K562 (cell line): ENCODE data around the gene PRDX2. TPM values are rescaled to one million over a fixed set of nuclear protein-coding genes. Genes with fewer than 3 reads are reported as not detected.

Experiments
- ATF1 ChIP-seq, 2 experiments: fragments of 450-650 bp in 1 of 2; IDR thresholded peaks; 2 replicates each; pipeline ENCODE4 v1.6.1; 2016; ENCODE audit warnings: missing compliant biosample characterization in 1 of 2, missing genetic modification characterization in 1 of 2
- CHCHD3 ChIP-seq: fragments of 250-450 bp; sonication (Bioruptor Pico); IDR thresholded peaks from 2 replicates; pipeline ENCODE4 v2.1.2; 2022; ENCODE audit warnings: mild to moderate bottlenecking
- CREB1 ChIP-seq, 2 experiments: sonication (generic) in 1 of 2; formaldehyde crosslinking in 1 of 2; IDR thresholded peaks; 2 replicates each; pipeline versions ENCODE4 v1.6.1 to v1.8.0; 2012 to 2022; ENCODE audit warnings: inconsistent platforms in 1 of 2, mild to moderate bottlenecking in 1 of 2, missing genetic modification reagents in 1 of 2, moderate library complexity in 1 of 2
- DLX4 ChIP-seq: fragments of 250-450 bp; sonication (Bioruptor Pico); IDR thresholded peaks from 2 replicates; pipeline ENCODE4 v1.6.1; 2021; ENCODE audit warnings: mild to moderate bottlenecking
- ELF4 ChIP-seq: fragments of 450-650 bp; formaldehyde crosslinking; IDR thresholded peaks from 2 replicates; pipeline ENCODE4 v1.4.0; 2022; ENCODE audit warnings: missing genetic modification characterization
- HNRNPH1 ChIP-seq: fragments of 200-400 bp; formaldehyde crosslinking; optimal IDR thresholded peaks from 2 replicates; pipeline ENCODE3; 2017; ENCODE audit warnings: low read depth, mild to moderate bottlenecking, low read length, moderate library complexity
- MNT ChIP-seq, 2 experiments: fragments of 450-650 bp; conservative IDR thresholded peaks; 2 replicates each; pipeline ENCODE4 v1.6.1; 2017; ENCODE audit warnings: mild to moderate bottlenecking in 2 of 2, moderate library complexity in 2 of 2
- MTA3 ChIP-seq: fragments of 450-650 bp; formaldehyde crosslinking; IDR thresholded peaks from 2 replicates; pipeline ENCODE4 v1.6.1; 2017; ENCODE audit warnings: mild to moderate bottlenecking, borderline replicate concordance
- NCOA2 ChIP-seq, 2 experiments: fragments of 450-650 bp; IDR thresholded peaks; 2 replicates each; pipeline ENCODE4 v1.6.1; 2018; ENCODE audit warnings: mild to moderate bottlenecking in 2 of 2, moderate library complexity in 1 of 2; ENCODE audit not compliant: partially characterized antibody in 2 of 2
- SETDB1 ChIP-seq: IDR thresholded peaks from one replicate; pipeline ENCODE4 v1.6.1; 2012; ENCODE audit warnings: low read length, control low read depth, inconsistent platforms
- SMARCA5 ChIP-seq: fragments of 450-650 bp; IDR thresholded peaks from 2 replicates; pipeline ENCODE4 v1.6.1; 2016
- STAT5A ChIP-seq: IDR thresholded peaks from 2 replicates; pipeline ENCODE4 v1.6.1; 2012; ENCODE audit warnings: low read length, inconsistent platforms, borderline replicate concordance
- TEAD1 ChIP-seq, 2 experiments: fragments of 450-650 bp in 1 of 2; sonication (generic) in 1 of 2; formaldehyde crosslinking; IDR thresholded peaks; 2 replicates each; pipeline versions ENCODE4 v1.4.0 to v1.8.0; 2020 to 2022; ENCODE audit warnings: mild to moderate bottlenecking in 2 of 2, missing genetic modification reagents in 1 of 2
- TRIM24 ChIP-seq, 2 experiments: fragments of 450-650 bp; IDR thresholded peaks; 2 replicates each; pipeline ENCODE4 v1.6.1; 2016
- XRCC4 ChIP-seq: IDR thresholded peaks from one replicate; pipeline ENCODE4 v1.6.1; 2011; ENCODE audit not compliant: insufficient read depth, insufficient read length; ENCODE audit errors: extremely low read depth
- ZBTB8A ChIP-seq: fragments of 450-650 bp; IDR thresholded peaks from 2 replicates; pipeline ENCODE4 v1.6.1; 2018; ENCODE audit warnings: mild to moderate bottlenecking, moderate library complexity; ENCODE audit not compliant: partially characterized antibody
- ZFP30 ChIP-seq: fragments of 250-450 bp; sonication (Bioruptor Pico); IDR thresholded peaks from 2 replicates; pipeline ENCODE4 v1.8.0; 2022; ENCODE audit warnings: moderate library complexity, mild to moderate bottlenecking, inconsistent platforms, borderline replicate concordance
- ZNF24 ChIP-seq: fragments of 450-650 bp; IDR thresholded peaks from 2 replicates; pipeline ENCODE4 v1.6.1; 2016
- ZNF263 ChIP-seq: sonication (generic); formaldehyde crosslinking; IDR thresholded peaks from 2 replicates; pipeline ENCODE4 v1.8.0; 2022; ENCODE audit warnings: mild to moderate bottlenecking, missing genetic modification reagents, borderline replicate concordance
- ZNF274 ChIP-seq: IDR thresholded peaks from 2 replicates; pipeline ENCODE4 v1.6.1; 2011; ENCODE audit warnings: low read depth, mild to moderate bottlenecking, low read length, moderate library complexity, borderline replicate concordance
- ZNF436 ChIP-seq: fragments of 250-450, 450-650 bp; sonication (Bioruptor Pico); formaldehyde crosslinking; IDR thresholded peaks from 2 replicates; pipeline ENCODE4 v1.7.0; 2020; ENCODE audit warnings: mild to moderate bottlenecking
- polyA plus RNA-seq, 8 experiments: library from polyadenylated mRNA; depleted of rRNA in 4 of 8; stranded (reverse) in 5 of 8; unstranded in 3 of 8; fragments of >200 nt; fragmentation: Nextera tagmentation in 2 of 8; fragmentation: Illumina TruSeq in 1 of 8; extraction: Ambion mirVana in 2 of 8; extraction: Trizol in 1 of 8; gene quantifications; 2 replicates each; pipeline versions ENCODE4 v1.2.1 to v1.2.3, GENCODE V29; 2011 to 2014; ENCODE audit warnings: inconsistent platforms in 1 of 8, missing spikeins in 1 of 8
- total RNA-seq, 7 experiments: library from RNA; depleted of rRNA in 6 of 7; stranded (reverse); fragments of >200 nt in 6 of 7; fragmentation: Illumina TruSeq in 2 of 7; extraction: Trizol in 2 of 7; gene quantifications; 2 replicates each; pipeline versions ENCODE4 v1.2.1 to v1.2.3, GENCODE V29; 2011 to 2021; ENCODE audit warnings: low replicate concordance in 1 of 7
- TF ChIP-seq, protein P1 (sequence below), 2 experiments: fragments of 450-650 bp in 1 of 2; sonication (generic) in 1 of 2; formaldehyde crosslinking in 1 of 2; IDR thresholded peaks in 1 of 2; conservative IDR thresholded peaks in 1 of 2; 2 replicates each; pipeline versions ENCODE4 v1.6.1 to v1.8.1; 2016 to 2023; ENCODE audit warnings: mild to moderate bottlenecking in 2 of 2, moderate library complexity in 2 of 2, inconsistent platforms in 1 of 2, missing genetic modification reagents in 1 of 2
- TF ChIP-seq, protein P2 (sequence below): conservative IDR thresholded peaks from 2 replicates; pipeline ENCODE4 v1.6.1; 2011; ENCODE audit warnings: low read depth, mild to moderate bottlenecking, low read length; ENCODE audit not compliant: control insufficient read depth

Gene PRDX2
- total and polyA plus RNA-seq, 9 of the 15 experiments (the other 6 are each of a cell fraction or from before 2014, with no cell fraction given) = 206 to 1,183 (median 415) TPM

DNA sequence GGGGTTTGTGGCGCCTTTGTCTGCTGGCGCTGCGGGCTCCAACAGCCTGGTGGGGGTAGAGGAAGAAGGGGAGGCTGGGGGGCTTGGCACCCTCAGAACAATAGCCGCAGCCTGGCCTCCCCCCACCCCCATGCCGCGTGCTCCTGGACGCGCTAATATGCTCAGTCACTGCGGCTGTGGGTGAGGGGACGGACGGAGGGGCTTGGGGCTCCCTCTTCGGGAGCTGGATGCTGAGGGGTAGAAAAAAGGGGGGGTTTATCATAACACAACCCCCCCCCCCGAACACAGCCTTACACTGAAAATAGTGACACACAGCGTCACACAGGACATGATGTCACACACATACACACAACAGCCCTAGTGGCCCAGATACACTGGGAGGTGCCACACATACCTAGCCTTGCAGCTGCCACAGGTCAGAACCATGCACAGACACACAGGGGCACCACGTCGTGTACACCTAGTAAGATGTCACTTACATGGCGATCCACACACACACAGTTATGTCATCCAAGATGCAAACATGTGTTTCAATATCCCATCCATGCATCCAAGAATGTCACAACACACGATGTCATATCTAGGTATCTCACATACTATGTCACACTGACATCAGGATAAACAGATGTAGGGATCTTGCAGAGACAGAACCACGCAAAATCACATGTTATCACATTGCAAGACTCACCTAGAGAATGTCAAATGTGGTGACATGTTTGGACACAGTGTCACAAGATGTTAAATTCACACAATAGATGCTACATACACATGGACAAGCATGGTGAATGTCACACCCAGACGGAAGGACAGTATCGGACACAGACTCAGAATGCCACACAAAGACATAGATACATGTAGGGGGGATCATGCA lies 37.5 kb upstream of the PRDX2 start (continued):
- TF ChIP-seq ZNF263 (CRISPR knock-in tag) (no peak), XRCC4 (no peak), HNRNPH1 (no peak), ZFP30 (CRISPR knock-in tag) (no peak), MTA3 (no peak), SMARCA5 (no peak), STAT5A (no peak), TEAD1 (CRISPR knock-in tag; IDR thresholded peaks at IDR 0.05) (peak in 1 of 2 experiments; percentile 69; a peak in 1 of 4 replicates), TRIM24 (IDR thresholded peaks at IDR 0.05) (no peak), DLX4 (CRISPR knock-in tag) (no peak), ZNF274 (no peak), ZNF436 (CRISPR knock-in tag) (no peak), CHCHD3 (CRISPR knock-in tag) (no peak), CREB1 (IDR thresholded peaks at IDR 0.05) (0 out of 2 replicates have a peak, but pooled peaks have one; percentile 57), CREB1 (CRISPR knock-in tag; IDR thresholded peaks at IDR 0.05) (peak; percentile 53), ZNF24 (no peak), ZBTB8A (no peak), ELF4 (no peak), ATF1 (CRISPR knock-in tag; IDR thresholded peaks at IDR 0.05) (no peak), ATF1 (tag; IDR thresholded peaks at IDR 0.05) (peak; percentile 58), MNT (conservative IDR thresholded peaks at IDR 0.05) (peak; percentile 37 to 40; a peak in 1 of 4 replicates), SETDB1 (no peak), NCOA2 (IDR thresholded peaks at IDR 0.05; ENCODE audit: partially characterized antibody in 2 of 2) (no peak)
- TF ChIP-seq, protein P1, sequence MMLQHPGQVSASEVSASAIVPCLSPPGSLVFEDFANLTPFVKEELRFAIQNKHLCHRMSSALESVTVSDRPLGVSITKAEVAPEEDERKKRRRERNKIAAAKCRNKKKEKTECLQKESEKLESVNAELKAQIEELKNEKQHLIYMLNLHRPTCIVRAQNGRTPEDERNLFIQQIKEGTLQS (IDR thresholded peaks at IDR 0.05) = peak; percentile 20; the same call in 1 of the 2 replicates
- TF ChIP-seq, protein P1 (CRISPR knock-in tag; conservative IDR thresholded peaks at IDR 0.05) = no peak
- TF ChIP-seq, protein P2, sequence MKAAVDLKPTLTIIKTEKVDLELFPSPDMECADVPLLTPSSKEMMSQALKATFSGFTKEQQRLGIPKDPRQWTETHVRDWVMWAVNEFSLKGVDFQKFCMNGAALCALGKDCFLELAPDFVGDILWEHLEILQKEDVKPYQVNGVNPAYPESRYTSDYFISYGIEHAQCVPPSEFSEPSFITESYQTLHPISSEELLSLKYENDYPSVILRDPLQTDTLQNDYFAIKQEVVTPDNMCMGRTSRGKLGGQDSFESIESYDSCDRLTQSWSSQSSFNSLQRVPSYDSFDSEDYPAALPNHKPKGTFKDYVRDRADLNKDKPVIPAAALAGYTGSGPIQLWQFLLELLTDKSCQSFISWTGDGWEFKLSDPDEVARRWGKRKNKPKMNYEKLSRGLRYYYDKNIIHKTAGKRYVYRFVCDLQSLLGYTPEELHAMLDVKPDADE = no peak
